GM18858 (cell line): ENCODE measurements around the gene CABLES1.
"Not testable (repeated sequence)": the region's sequence is repeated elsewhere in the genome, so short reads cannot be mapped to it uniquely, and the experiment has no call there.

Source experiments
- ATAC-seq: cut with Tn5 transposase; IDR thresholded peaks from one replicate; pipeline ENCODE4 v1.9.1; 2021; ENCODE audit not compliant: unreplicated experiment

The CABLES1 gene

GRCh38 chr18:23281626-23282436, 146.5 kb downstream of the CABLES1 start:
- no peak for ATAC-seq

- ATAC-seq, result no peak
These were observed 147.1 kb downstream of the CABLES1 start for GRCh38 chr18:23282437-23282781.

DNA sequence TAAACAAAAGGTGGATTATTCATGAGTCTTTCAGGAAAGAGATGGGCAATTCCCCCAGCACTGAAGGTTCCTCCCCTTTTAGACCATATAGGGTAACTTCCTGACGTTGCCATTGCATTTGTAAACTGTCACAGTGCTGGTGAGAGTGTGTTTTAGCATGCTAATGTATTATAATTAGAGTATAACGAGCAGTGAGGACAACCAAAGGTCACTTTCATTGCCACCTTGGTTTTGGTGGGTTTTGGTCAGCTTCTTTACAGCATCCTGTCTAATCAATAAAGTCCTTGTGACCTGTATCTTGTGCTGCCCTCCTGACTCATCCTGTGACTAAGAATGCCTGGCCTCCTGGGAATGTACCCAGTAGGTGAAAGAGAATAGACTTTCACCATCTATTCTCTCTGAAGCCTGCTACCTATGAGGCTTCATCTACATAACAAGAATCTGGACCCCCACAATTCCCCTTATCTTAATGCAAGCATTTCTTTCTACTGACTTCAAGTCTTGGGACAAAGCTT, 148.7 kb downstream of the CABLES1 start:
- peak; percentile 83 for ATAC-seq

- no peak for ATAC-seq
These were observed 149.3 kb downstream of the CABLES1 start for GRCh38 chr18:23284629-23285028.

- ATAC-seq, result not testable (repeated sequence)
These were observed 150.3 kb downstream of the CABLES1 start for GRCh38 chr18:23285581-23285980.

- ATAC-seq, result no peak
These were observed 156.3 kb downstream of the CABLES1 start for GRCh38 chr18:23291456-23292205.

DNA sequence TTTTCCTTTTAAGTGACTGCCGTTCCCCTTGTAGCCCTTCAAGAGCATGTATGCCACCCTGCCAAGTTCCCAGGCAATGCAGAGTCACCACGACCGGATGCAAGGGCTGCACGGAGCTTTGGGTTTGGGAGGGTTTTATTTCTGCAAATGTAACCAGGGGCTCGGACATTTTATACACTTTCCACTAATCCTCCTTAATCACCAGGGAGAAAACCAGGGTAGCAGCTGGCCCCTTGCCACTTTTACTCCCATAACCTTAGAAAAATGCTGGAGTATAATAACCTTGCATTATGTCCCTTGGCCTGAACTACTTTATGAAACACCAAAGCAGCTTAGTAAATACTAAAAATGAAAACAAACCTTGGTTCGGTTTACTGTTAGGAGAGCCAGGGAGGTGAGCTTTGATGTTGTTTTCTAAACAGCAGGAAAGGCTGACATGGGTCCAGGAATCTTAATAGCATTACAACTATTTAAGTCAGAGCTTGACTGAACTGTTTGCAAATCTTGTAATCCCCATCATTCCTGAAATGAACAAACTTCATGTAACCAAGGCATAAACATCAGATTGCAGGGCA, 165.0 kb downstream of the CABLES1 start:
- ATAC-seq, result no peak

- ATAC-seq, result no peak
These were observed 166.7 kb downstream of the CABLES1 start for GRCh38 chr18:23301972-23302371.

DNA sequence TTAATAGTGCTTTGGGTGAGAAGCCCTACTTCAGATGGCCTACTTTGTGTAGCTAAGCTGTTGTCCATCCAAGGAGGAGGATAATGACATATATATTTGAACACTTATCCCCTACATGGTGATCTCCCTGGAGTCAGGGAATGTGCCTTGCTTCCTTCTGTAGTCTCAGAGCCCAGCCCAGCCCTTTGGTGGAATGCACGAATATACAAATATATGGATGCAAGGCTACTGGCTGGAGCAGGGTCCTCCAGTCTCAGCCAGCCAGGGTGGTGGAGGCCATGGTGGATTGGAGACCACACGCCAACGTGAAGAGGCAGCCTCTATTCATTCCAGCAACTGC, 167.2 kb downstream of the CABLES1 start:
- ATAC-seq, result no peak

DNA sequence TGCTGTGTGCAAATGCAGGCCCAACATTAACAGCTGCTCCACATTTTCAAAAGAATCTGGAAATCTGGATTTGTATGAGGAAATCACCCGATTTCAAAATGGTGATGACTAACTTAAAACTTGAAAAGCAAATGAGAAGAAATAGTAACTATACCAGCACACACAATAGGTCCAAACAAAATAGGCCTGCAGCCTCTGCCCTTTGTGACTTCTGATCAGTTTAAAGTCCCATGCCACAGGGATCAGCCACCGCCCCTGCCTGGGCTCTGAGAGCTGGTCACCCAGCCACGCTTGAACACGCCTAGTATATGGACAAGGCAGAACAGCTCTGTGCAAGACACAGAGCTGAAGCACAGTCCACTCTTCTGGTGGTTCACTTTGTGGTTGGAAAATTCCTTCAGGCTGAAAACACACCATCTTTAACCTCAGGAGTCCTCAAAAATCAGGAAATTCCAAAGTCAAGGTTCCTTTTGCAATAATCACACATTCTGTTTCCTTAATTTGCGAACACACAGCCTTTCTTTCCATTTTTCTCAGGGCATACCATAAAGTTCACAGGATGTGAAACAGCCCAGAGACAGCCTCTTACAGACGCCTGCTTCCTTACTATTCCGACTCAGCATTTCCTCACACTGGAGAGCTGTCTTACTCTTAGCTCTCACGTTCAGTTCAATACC, 167.7 kb downstream of the CABLES1 start:
- ATAC-seq, result no peak

- ATAC-seq, result peak; percentile 75
These were observed 171.5 kb downstream of the CABLES1 start for GRCh38 chr18:23306822-23307221.

- ATAC-seq, result peak; percentile 48
These were observed 172.4 kb downstream of the CABLES1 start for GRCh38 chr18:23307567-23308295.
